Psoas muscle (tissue), 8 donors: Measurements from ENCODE around the gene RCC2. TPM values are rescaled to one million over a fixed set of nuclear protein-coding genes. Genes with fewer than 3 reads are reported as not detected.

ENCODE experiments used
- ATAC-seq, 4 donors: fragments of 200-7000 bp; cut with Tn5 transposase; one replicate each; pipeline ENCODE4 v1.9.1; 2020; ENCODE audit warnings: moderate library complexity in 3 of 4, mild to moderate bottlenecking in 2 of 4
- DNase-seq, 2 donors: peaks; one replicate each; pipeline ENCODE4 v3.0.0-alpha.2; 2020
- H3K27ac ChIP-seq: fragments of 200-600 bp; one replicate; pipeline ENCODE4 v1.8.0; 2022
- H3K27me3 ChIP-seq, 3 donors: fragments of 200-600 bp in 1 of 3; one replicate each; pipeline versions ENCODE4 v1.6.1 to v1.8.0; 2013 to 2022; ENCODE audit warnings: low read length in 2 of 3, mild to moderate bottlenecking in 2 of 3, moderate library complexity in 1 of 3; ENCODE audit not compliant: insufficient read depth in 3 of 3
- H3K36me3 ChIP-seq, 2 donors: fragments of 200-600 bp in 1 of 2; one replicate each; pipeline versions ENCODE4 v1.6.1 to v1.8.0; 2013 to 2022; ENCODE audit warnings: low read depth in 1 of 2, mild to moderate bottlenecking in 1 of 2, moderate library complexity in 1 of 2; ENCODE audit not compliant: insufficient read depth in 1 of 2
- H3K4me1 ChIP-seq: fragments of 200-600 bp; one replicate; pipeline ENCODE4 v1.8.0; 2022
- H3K4me3 ChIP-seq: fragments of 200-600 bp; one replicate; pipeline ENCODE4 v1.8.0; 2022; ENCODE audit warnings: mild to moderate bottlenecking
- H3K9me3 ChIP-seq: fragments of 200-600 bp; one replicate; pipeline ENCODE4 v1.8.0; 2022
- WGBS, 3 donors: extraction: QIAGEN DNeasy Blood & Tissue Kit; methylation state at CpG; one replicate each; pipeline versions ENCODE4 v1.1.6 to v1.1.7; 2013; 5-methylcytosine and 5-hydroxymethylcytosine counted together
- intact Hi-C, 2 donors: fragments of 100-400 bp; cut with DNase I; formaldehyde crosslinking; loops; one replicate each; pipeline versions ENCODE4 v1.11.0 to v1.14.2; 2022
- polyA plus RNA-seq, 3 donors: library from polyadenylated mRNA; stranded (reverse); fragments of 200-250 nt; gene quantifications; one replicate each; pipeline ENCODE4 v1.2.3, GENCODE V29; 2013
- total RNA-seq, 4 donors: library from RNA; stranded (reverse); fragmentation: NEBNext Ultra II Directional in 2 of 4; extraction: Animal tissue kit (Norgen Biotek cat#: 25700) in 2 of 4; gene quantifications; one replicate each; pipeline versions ENCODE4 v1.2.1 to v1.2.4, GENCODE V29; 2021 to 2023
- TF ChIP-seq, protein P1 (sequence below): fragments of 200-600 bp; IDR thresholded peaks from one replicate; pipeline ENCODE4 v1.8.0; 2022; ENCODE audit warnings: antibody characterized with exemption
- donor health status: healthy with polysubstance abuse.
- donor health status: DM: no; HTN: no; CAD: no; lungs with moderate emphysema.
- donor health status: Bipolar disorder and iron deficiency.
- donor health status: healthy.
- donor health status: DM: yes; HTN: yes; CAD: no.
- donor health status: DM: no; HTN: no; CAD: no.
- donor health status: DM: no; HTN: no; CAD: no.
- donor health status: DM: yes; HTN: yes; CAD: no.

The RCC2 gene
- total and polyA plus RNA-seq, 7 donors: 6.8 to 18.7 (median 10.6) TPM

DNA sequence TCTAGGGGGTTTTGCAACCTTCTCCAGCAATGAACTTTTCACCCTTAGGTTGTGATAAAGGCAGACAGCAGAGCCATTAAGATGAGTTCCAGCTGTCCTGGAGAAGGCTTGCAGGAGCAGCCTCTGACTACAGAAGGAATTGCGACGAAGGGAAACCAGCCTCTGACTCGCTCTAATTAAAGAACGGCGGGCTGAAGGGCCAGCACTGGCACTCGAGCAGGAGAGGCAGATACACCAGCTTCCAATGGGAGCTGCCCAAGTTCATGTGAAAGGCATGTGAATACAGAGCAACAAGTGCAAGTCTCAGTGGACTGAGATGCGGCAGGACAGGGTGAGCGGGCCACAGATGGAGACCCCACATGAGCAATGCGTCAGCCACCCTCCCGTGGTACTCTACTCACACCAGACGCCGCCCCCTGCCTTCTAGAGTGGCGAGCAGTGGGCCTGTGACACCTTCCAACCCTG, 15.7 kb downstream of the RCC2 start:
- ATAC-seq: peak in 1 of 4 donors; percentile 39
- TF ChIP-seq, protein P1, sequence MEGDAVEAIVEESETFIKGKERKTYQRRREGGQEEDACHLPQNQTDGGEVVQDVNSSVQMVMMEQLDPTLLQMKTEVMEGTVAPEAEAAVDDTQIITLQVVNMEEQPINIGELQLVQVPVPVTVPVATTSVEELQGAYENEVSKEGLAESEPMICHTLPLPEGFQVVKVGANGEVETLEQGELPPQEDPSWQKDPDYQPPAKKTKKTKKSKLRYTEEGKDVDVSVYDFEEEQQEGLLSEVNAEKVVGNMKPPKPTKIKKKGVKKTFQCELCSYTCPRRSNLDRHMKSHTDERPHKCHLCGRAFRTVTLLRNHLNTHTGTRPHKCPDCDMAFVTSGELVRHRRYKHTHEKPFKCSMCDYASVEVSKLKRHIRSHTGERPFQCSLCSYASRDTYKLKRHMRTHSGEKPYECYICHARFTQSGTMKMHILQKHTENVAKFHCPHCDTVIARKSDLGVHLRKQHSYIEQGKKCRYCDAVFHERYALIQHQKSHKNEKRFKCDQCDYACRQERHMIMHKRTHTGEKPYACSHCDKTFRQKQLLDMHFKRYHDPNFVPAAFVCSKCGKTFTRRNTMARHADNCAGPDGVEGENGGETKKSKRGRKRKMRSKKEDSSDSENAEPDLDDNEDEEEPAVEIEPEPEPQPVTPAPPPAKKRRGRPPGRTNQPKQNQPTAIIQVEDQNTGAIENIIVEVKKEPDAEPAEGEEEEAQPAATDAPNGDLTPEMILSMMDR: no peak

DNA sequence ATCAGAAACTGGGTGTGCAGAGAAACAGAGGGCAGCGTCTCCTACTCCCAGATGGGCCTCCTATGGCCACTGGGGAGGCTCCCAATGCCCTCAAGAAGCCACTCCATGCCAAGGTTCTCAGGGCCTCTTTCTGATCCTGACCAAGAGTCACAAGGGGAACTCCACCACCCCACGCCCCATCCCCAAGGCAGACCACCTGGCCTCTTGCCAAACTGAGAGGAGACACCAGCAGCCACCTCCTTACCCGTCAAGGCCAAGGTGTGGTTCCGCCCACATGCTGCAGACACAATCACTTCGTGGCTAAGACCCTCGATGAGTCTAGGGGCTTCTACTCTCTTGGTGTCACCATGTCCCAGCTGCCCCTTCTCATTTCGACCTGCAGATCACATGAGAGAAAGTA, 17.0 kb downstream of the RCC2 start:
- Histone ChIP-seq H3K9me3 (no peaks in the 10 kb centered on the region), H3K27me3 (no peaks in the 10 kb centered on the region), H3K4me1 (peaks cover 5% of the 10 kb centered on the region), H3K4me3 (no peak overlapping the region), H3K36me3 (peaks cover 0 to 92% of the 10 kb centered on the region in 2 donors), H3K27ac (no peak overlapping the region)
- WGBS, 3 donors: 76% methylated on average over 7 of the region's 7 CpGs
- DNase-seq (no peak), ATAC-seq (no peak)
- TF ChIP-seq, protein P1: no peak
- intact Hi-C loops: loop anchor here in 1 of 2 donors (5.0 kb wide), 1 partner anchor 70 kb away; no protein-coding TSS in a partner anchor

More for the DNA sequence above, 15.7 kb downstream of the RCC2 start:
- intact Hi-C loops: loop anchor here in 1 of 2 donors (5.0 kb wide), 1 partner anchor 68 kb away; no protein-coding TSS in a partner anchor
- no peak for DNase-seq
- H3K4me1 ChIP-seq: peaks cover 5% of the 10 kb centered on the region
- WGBS, 3 donors: 68 to 72% (median 71%) methylated on average over 13 of the region's 13 CpGs
- no peaks in the 10 kb centered on the region for H3K27me3 ChIP-seq
- no peaks in the 10 kb centered on the region for H3K9me3 ChIP-seq
- peaks cover 6 to 93% of the 10 kb centered on the region in 2 donors for H3K36me3 ChIP-seq
- H3K4me3 ChIP-seq: no peak overlapping the region
- no peak overlapping the region for H3K27ac ChIP-seq

DNA sequence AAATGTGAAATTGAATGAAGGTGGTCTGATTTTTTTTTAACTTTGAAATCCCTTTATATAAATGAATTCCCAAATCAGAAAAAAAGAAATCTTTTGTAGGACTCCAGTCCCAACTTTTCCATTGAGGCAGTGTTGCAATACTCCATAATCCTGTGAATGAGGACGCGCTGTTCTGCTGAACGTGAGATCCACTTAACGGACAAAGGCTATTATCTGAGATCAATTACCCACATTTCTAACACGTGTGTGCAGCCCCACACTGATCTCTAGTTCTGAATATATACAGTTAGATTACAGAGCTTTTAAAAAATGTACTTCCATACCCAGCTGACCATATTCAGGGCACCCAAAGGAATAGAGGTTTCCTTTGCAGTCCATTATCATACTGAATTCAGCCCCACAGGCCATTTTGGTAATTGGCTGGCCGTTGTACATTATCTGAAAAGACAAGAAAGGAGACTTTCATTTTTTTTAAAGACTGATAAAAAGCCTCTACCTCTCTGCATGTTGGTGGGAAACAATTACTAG, 19.0 kb downstream of the RCC2 start:
- no peak overlapping the region for H3K27ac ChIP-seq
- intact Hi-C loops: loop anchor here in 1 of 2 donors (5.0 kb wide), 1 partner anchor 72 kb away; no protein-coding TSS in a partner anchor
- no peaks in the 10 kb centered on the region for H3K27me3 ChIP-seq
- no peak for DNase-seq
- no peaks in the 10 kb centered on the region for H3K9me3 ChIP-seq
- peaks cover 0 to 92% of the 10 kb centered on the region in 2 donors for H3K36me3 ChIP-seq
- TF ChIP-seq, protein P1: no peak
- no peak for ATAC-seq
- peaks cover 5% of the 10 kb centered on the region for H3K4me1 ChIP-seq
- WGBS, 3 donors: 76 to 88% (median 83%) methylated on average over 6 of the region's 6 CpGs
- no peak overlapping the region for H3K4me3 ChIP-seq

DNA sequence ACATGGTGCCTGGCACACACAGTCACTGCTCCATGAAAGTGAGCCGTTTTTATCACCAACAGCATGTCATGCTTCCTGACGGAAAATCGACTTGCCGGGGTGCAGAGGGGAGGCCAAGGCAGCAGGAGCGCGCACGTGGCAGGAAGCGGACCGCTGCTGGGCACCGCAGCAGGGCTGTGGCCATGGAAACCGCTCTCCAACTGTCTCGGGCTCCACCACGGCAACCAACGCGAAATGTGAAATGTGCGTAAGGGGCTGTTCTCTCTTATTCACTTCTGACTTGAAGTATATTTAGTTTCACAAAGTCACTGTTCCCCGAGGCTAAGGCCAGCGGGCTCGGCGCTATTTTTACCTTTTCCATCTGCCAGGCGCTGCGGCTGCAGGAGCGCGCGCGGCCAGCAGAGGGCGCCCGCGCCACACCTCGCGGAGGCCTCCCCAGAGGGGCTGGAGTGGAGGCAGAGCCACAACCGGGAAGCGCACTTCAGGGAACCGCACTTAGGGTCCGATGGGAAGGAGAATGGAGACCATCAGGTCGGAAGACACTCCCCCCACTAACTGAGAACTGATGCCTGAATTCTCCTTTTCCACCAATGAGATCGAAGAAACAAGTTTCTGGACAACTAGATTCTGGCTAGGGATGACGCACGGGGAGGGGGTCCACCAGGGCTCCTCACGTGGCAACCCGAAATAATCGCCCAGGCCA, 19.7 kb downstream of the RCC2 start:
- Histone ChIP-seq H3K36me3 (peaks cover 4 to 92% of the 10 kb centered on the region in 2 donors), H3K27me3 (no peaks in the 10 kb centered on the region), H3K27ac (peak overlapping the region; percentile 72), H3K4me1 (peaks cover 5% of the 10 kb centered on the region), H3K9me3 (no peaks in the 10 kb centered on the region), H3K4me3 (peak overlapping the region; percentile 24)
- 31 to 43% (median 31%) methylated on average over 42 of the region's 42 CpGs for WGBS, 3 donors
- ATAC-seq (peak; percentile 92 to 96 (median 94)), DNase-seq (peak; percentile 73 to 87)
- TF ChIP-seq, protein P1: peak; percentile 100
- intact Hi-C loops: loop anchor here in 1 of 2 donors (1.0 to 5.0 kb wide), 2 partner anchors 21 to 73 kb away; no protein-coding TSS in a partner anchor
